H1 (cell line): ENCODE measurements around the gene LLPH. TPM values are rescaled to one million over a fixed set of nuclear protein-coding genes. Genes with fewer than 3 reads are reported as not detected.

Source experiments
- CTCF ChIA-PET: fragments of 300-600 bp; sonication (Branson Sonifier 250); formaldehyde crosslinking; loops from one replicate; lab custom pipeline; 2021; ENCODE audit not compliant: partially characterized antibody; lab: Charles Lee
- POLR2A ChIA-PET: fragments of 300-600 bp; sonication (Branson Sonifier 250); formaldehyde crosslinking; loops from one replicate; lab custom pipeline; 2021; ENCODE audit warnings: inconsistent platforms; ENCODE audit not compliant: partially characterized antibody; lab: Charles Lee
- DNase-seq, 2 experiments: peaks; one replicate each; pipeline versions ENCODE4 v3.0.0 to v3.0.0-alpha.2; 2010 to 2022; ENCODE audit warnings: low spot score in 2 of 2, low read depth in 1 of 2, mixed read lengths in 1 of 2
- FAIRE-seq: peaks from 2 replicates; lab custom pipeline; 2011; peaks lifted over from hg19 to GRCh38; lab: Jason Lieb, UNC
- H2AFZ ChIP-seq: 2 replicates; pipeline ENCODE4 v1.8.1; 2012; ENCODE audit warnings: low read length, inconsistent platforms
- H2AK5ac ChIP-seq: 2 replicates; pipeline ENCODE4 v1.6.1; 2013; ENCODE audit warnings: low read depth, low read length
- H2BK120ac ChIP-seq: replicated peaks from 2 replicates; pipeline ENCODE3; 2013; ENCODE audit warnings: low read depth, low read length, inconsistent platforms
- H2BK12ac ChIP-seq: 2 replicates; pipeline ENCODE4 v1.6.1; 2013; ENCODE audit warnings: low read depth, low read length
- H2BK15ac ChIP-seq: 2 replicates; pipeline ENCODE4 v1.6.1; 2013; ENCODE audit warnings: low read length
- H2BK20ac ChIP-seq: 2 replicates; pipeline ENCODE4 v1.6.1; 2013; ENCODE audit warnings: low read length
- H2BK5ac ChIP-seq: 2 replicates; pipeline ENCODE4 v1.6.1; 2013; ENCODE audit warnings: low read depth, low read length
- H3K14ac ChIP-seq: 2 replicates; pipeline ENCODE4 v1.6.1; 2013; ENCODE audit warnings: inconsistent platforms; ENCODE audit not compliant: insufficient read length
- H3K18ac ChIP-seq: 2 replicates; pipeline ENCODE4 v1.6.1; 2013; ENCODE audit warnings: low read length; ENCODE audit errors: extremely low read depth
- H3K23ac ChIP-seq: 2 replicates; pipeline ENCODE4 v1.6.1; 2013; ENCODE audit warnings: inconsistent platforms; ENCODE audit not compliant: insufficient read length
- H3K23me2 ChIP-seq: 2 replicates; pipeline ENCODE4 v1.6.1; 2013; ENCODE audit warnings: low read depth, low read length
- H3K27ac ChIP-seq: 2 replicates; pipeline ENCODE4 v1.6.1; 2011; ENCODE audit warnings: low read depth, low read length, inconsistent platforms
- H3K27me3 ChIP-seq, 4 experiments: replicated peaks in 1 of 4; 1 replicate in 1 of 4; 2 replicates in 3 of 4; pipeline versions ENCODE4 v1.6.1 to v1.8.1; 2011 to 2013; ENCODE audit warnings: low read length in 3 of 4, mild to moderate bottlenecking in 3 of 4, inconsistent platforms in 2 of 4, mixed read lengths in 2 of 4, moderate library complexity in 1 of 4; ENCODE audit not compliant: control insufficient read depth in 3 of 4, insufficient read depth in 3 of 4; ENCODE audit errors: extremely low read depth in 1 of 4
- H3K36me3 ChIP-seq, 4 experiments: 2 replicates each; pipeline versions ENCODE4 v1.6.1 to v1.8.1; 2011 to 2013; ENCODE audit warnings: mild to moderate bottlenecking in 4 of 4, low read length in 3 of 4, moderate library complexity in 2 of 4, control low read depth in 1 of 4, inconsistent platforms in 1 of 4; ENCODE audit not compliant: insufficient read depth in 4 of 4, control insufficient read depth in 2 of 4
- H3K4ac ChIP-seq: replicated peaks from 2 replicates; pipeline ENCODE3; 2013; ENCODE audit warnings: low read length, low read depth, mixed read lengths, inconsistent platforms; ENCODE audit not compliant: insufficient read length
- H3K4me1 ChIP-seq, 4 experiments: replicated peaks in 1 of 4; 1 replicate in 1 of 4; 2 replicates in 3 of 4; pipeline versions ENCODE4 v1.6.1 to v1.8.1; 2011 to 2013; ENCODE audit warnings: low read length in 3 of 4, inconsistent platforms in 2 of 4, mixed read lengths in 1 of 4; ENCODE audit not compliant: insufficient read depth in 4 of 4, control insufficient read depth in 3 of 4
- H3K4me2 ChIP-seq, 2 experiments: 2 replicates each; pipeline versions ENCODE4 v1.6.1 to v1.8.1; 2011 to 2013; ENCODE audit warnings: low read depth in 2 of 2, low read length in 2 of 2, control low read depth in 1 of 2, inconsistent platforms in 1 of 2, mild to moderate bottlenecking in 1 of 2; ENCODE audit not compliant: insufficient read depth in 1 of 2
- H3K4me3 ChIP-seq, 4 experiments: fragments of 200-600, 300-600 bp in 1 of 4; sonication (generic), shearing (Covaris generic), sonication (Bioruptor Twin) in 1 of 4; 2 replicates each; pipeline versions ENCODE4 v1.5.1 to v1.8.1; 2011 to 2016; ENCODE audit warnings: low read length in 4 of 4, low read depth in 3 of 4, control low read depth in 2 of 4, inconsistent platforms in 2 of 4, mild to moderate bottlenecking in 2 of 4, mixed read lengths in 1 of 4, moderate library complexity in 1 of 4; ENCODE audit not compliant: insufficient read depth in 2 of 4; ENCODE audit errors: extremely low read depth in 1 of 4
- H3K56ac ChIP-seq: replicated peaks from 2 replicates; pipeline ENCODE3; 2013; ENCODE audit warnings: low read depth, mild to moderate bottlenecking, mixed read lengths, low read length, inconsistent platforms; ENCODE audit not compliant: insufficient read length
- H3K79me1 ChIP-seq: 2 replicates; pipeline ENCODE4 v1.6.1; 2013; ENCODE audit warnings: low read depth, low read length, control low read depth
- H3K79me2 ChIP-seq, 2 experiments: 2 replicates each; pipeline versions ENCODE4 v1.6.1 to v1.8.1; 2012 to 2013; ENCODE audit warnings: low read length in 2 of 2, mild to moderate bottlenecking in 2 of 2, inconsistent platforms in 1 of 2; ENCODE audit not compliant: insufficient read depth in 2 of 2, control insufficient read depth in 1 of 2
- H3K9ac ChIP-seq, 4 experiments: replicated peaks in 1 of 4; 1 replicate in 1 of 4; 2 replicates in 3 of 4; pipeline versions ENCODE4 v1.6.1 to v1.8.1; 2011 to 2013; ENCODE audit warnings: low read depth in 3 of 4, low read length in 3 of 4, control low read depth in 2 of 4, mild to moderate bottlenecking in 2 of 4, moderate library complexity in 2 of 4, inconsistent platforms in 1 of 4; ENCODE audit errors: extremely low read depth in 1 of 4
- H3K9me3 ChIP-seq, 2 experiments: 2 replicates each; pipeline versions ENCODE4 v1.6.1 to v1.8.1; 2012 to 2013; ENCODE audit warnings: mild to moderate bottlenecking in 2 of 2, moderate library complexity in 2 of 2, control low read depth in 1 of 2, inconsistent platforms in 1 of 2, low read depth in 1 of 2, low read length in 1 of 2, mixed read lengths in 1 of 2; ENCODE audit not compliant: insufficient read depth in 2 of 2
- H4K20me1 ChIP-seq, 2 experiments: replicated peaks in 1 of 2; 2 replicates each; pipeline versions ENCODE3 to v1.8.1; 2011 to 2013; ENCODE audit warnings: inconsistent platforms in 2 of 2, low read length in 2 of 2, mild to moderate bottlenecking in 1 of 2; ENCODE audit not compliant: insufficient read depth in 2 of 2, control insufficient read depth in 1 of 2
- H4K5ac ChIP-seq: 2 replicates; pipeline ENCODE4 v1.6.1; 2013; ENCODE audit warnings: low read length, low read depth, mixed read lengths, inconsistent platforms; ENCODE audit not compliant: insufficient read length
- H4K8ac ChIP-seq: 2 replicates; pipeline ENCODE4 v1.8.0; 2013; ENCODE audit warnings: mild to moderate bottlenecking, moderate library complexity, low read length, inconsistent platforms; ENCODE audit not compliant: insufficient read depth; ENCODE audit errors: extremely low read depth
- H4K91ac ChIP-seq: replicated peaks from 2 replicates; pipeline ENCODE3; 2013; ENCODE audit warnings: low read length, mixed read lengths, inconsistent platforms; ENCODE audit not compliant: insufficient read length
- CBX8 ChIP-seq: fragments of 300-800, 300-1000 bp; sonication (generic); IDR thresholded peaks from 2 replicates; pipeline ENCODE4 v1.7.1; 2016; ENCODE audit warnings: low read depth, low read length, borderline replicate concordance
- CHD1 ChIP-seq: IDR thresholded peaks from 2 replicates; pipeline ENCODE4 v1.6.1; 2012; ENCODE audit warnings: low read depth, low read length, improper control_type of control experiment
- EGR1 ChIP-seq: IDR thresholded peaks from 2 replicates; pipeline ENCODE4 v1.6.1; 2011; ENCODE audit warnings: low read depth, low read length, borderline replicate concordance
- KDM1A ChIP-seq: fragments of 200-600, 300-600 bp; sonication (generic); IDR thresholded peaks from 2 replicates; pipeline ENCODE4 v1.7.1; 2016; ENCODE audit warnings: mild to moderate bottlenecking, low read length, borderline replicate concordance
- RXRA ChIP-seq: IDR thresholded peaks from 2 replicates; pipeline ENCODE4 v1.6.1; 2011; ENCODE audit warnings: low read depth, mild to moderate bottlenecking, low read length, moderate library complexity; ENCODE audit not compliant: insufficient read depth
- SIRT6 ChIP-seq: IDR thresholded peaks from one replicate; pipeline ENCODE4 v1.7.1; 2012; ENCODE audit warnings: low read length, inconsistent platforms
- SP1 ChIP-seq: IDR thresholded peaks from 2 replicates; pipeline ENCODE4 v1.6.1; 2011; ENCODE audit warnings: low read depth, low read length
- SP2 ChIP-seq: IDR thresholded peaks from 2 replicates; pipeline ENCODE4 v1.6.1; 2012; ENCODE audit warnings: mild to moderate bottlenecking, low read length, inconsistent platforms
- SRF ChIP-seq: IDR thresholded peaks from 2 replicates; pipeline ENCODE4 v1.6.1; 2011; ENCODE audit warnings: mild to moderate bottlenecking, low read depth, low read length, moderate library complexity
- YY1 ChIP-seq: IDR thresholded peaks from 2 replicates; pipeline ENCODE4 v1.6.1; 2011; ENCODE audit warnings: low read depth, mild to moderate bottlenecking, low read length
- WGBS, 2 experiments: shearing (Covaris generic) in 1 of 2; methylation state at CpG; one replicate each; pipeline versions ENCODE4 v1.1.6 to v1.1.7; 2013 to 2015; ENCODE audit warnings: low lambda C conversion rate in 2 of 2, mixed read lengths in 2 of 2, inconsistent platforms in 1 of 2, low coverage in 1 of 2, missing lambda C conversion rate in 1 of 2; ENCODE audit not compliant: insufficient replicate concordance in 2 of 2, insufficient coverage in 1 of 2, insufficient read length in 1 of 2; ENCODE audit errors: extremely low coverage in 1 of 2, missing lambda C conversion rate in 1 of 2; 5-methylcytosine and 5-hydroxymethylcytosine counted together
- polyA plus RNA-seq, 7 experiments: library from polyadenylated mRNA; depleted of rRNA in 3 of 7; stranded (reverse) in 5 of 7; unstranded in 2 of 7; fragments of >200 nt in 5 of 7; fragments of 200-250 nt in 2 of 7; gene quantifications; 1 replicate in 5 of 7; 2 replicates in 1 of 7; 4 replicates in 1 of 7; pipeline versions ENCODE4 v1.2.1 to v1.2.3, GENCODE V29; 2011 to 2013; ENCODE audit warnings: missing spikeins in 2 of 7, mixed read lengths in 2 of 7
- total RNA-seq: library from RNA; stranded (reverse); fragmentation: NEBNext Ultra II Directional; extraction: Animal tissue kit (Norgen Biotek cat#: 25700); gene quantifications from 2 replicates; pipeline ENCODE4 v1.2.1, GENCODE V29; 2021

The LLPH gene
- total and polyA plus RNA-seq, 2 of the 8 experiments (the other 6 are each of a cell fraction or from before 2014, with no cell fraction given): 2.3 to 31.3 TPM

GRCh38 chr12:66162701-66163100 is 32.2 kb upstream of the LLPH start:
- no peak overlapping the region for H3K27ac ChIP-seq
- no peak overlapping the region for H3K4ac ChIP-seq
- no peak overlapping the region for H2BK20ac ChIP-seq
- peaks cover 0 to 5% of the 10 kb centered on the region in 2 experiments; a peak in 2 of 4 replicates for H3K79me2 ChIP-seq
- H3K56ac ChIP-seq: no peak overlapping the region
- H2BK120ac ChIP-seq: no peak overlapping the region
- no peaks in the 10 kb centered on the region for H3K27me3 ChIP-seq
- CTCF ChIA-PET: no interaction called here
- WGBS, 2 experiments: 87% methylated on average over 2 of the region's 2 CpGs; no CpG with 5 or more reads in 1 of the 2 experiments
- no peak overlapping the region for H3K23ac ChIP-seq
- H4K8ac ChIP-seq: no peak overlapping the region
- no peak for DNase-seq
- POLR2A ChIA-PET: no interaction called here
- peaks cover 0 to 5% of the 10 kb centered on the region in 2 experiments; a peak in 2 of 4 replicates for H3K9me3 ChIP-seq
- H2BK5ac ChIP-seq: no peak overlapping the region
- no peaks in the 10 kb centered on the region for H3K79me1 ChIP-seq
- no peak overlapping the region for H4K91ac ChIP-seq
- H2AFZ ChIP-seq: no peak overlapping the region
- peaks cover 0 to 3% (median 0%) of the 10 kb centered on the region in 4 experiments; a peak in 2 of 8 replicates for H3K36me3 ChIP-seq
- H2BK15ac ChIP-seq: no peak overlapping the region
- H3K4me3 ChIP-seq: no peak overlapping the region
- H4K20me1 ChIP-seq: no peaks in the 10 kb centered on the region
- no peak overlapping the region for H2AK5ac ChIP-seq
- no peak overlapping the region for H3K14ac ChIP-seq
- no peak overlapping the region for H4K5ac ChIP-seq
- H2BK12ac ChIP-seq: no peak overlapping the region
- H3K9ac ChIP-seq: no peak overlapping the region
- no peaks in the 10 kb centered on the region for H3K4me1 ChIP-seq
- H3K18ac ChIP-seq: no peak overlapping the region
- no peak for FAIRE-seq
- TF ChIP-seq SRF: no peak
- TF ChIP-seq YY1: no peak
- no peak for TF ChIP-seq CBX8
- no peak for TF ChIP-seq EGR1
- no peak for TF ChIP-seq CHD1
- TF ChIP-seq SP2: no peak
- no peak for TF ChIP-seq SP1
- TF ChIP-seq RXRA: no peak
- TF ChIP-seq KDM1A: no peak
- no peak for TF ChIP-seq SIRT6
- H3K4me2 ChIP-seq: no peak overlapping the region
- no peaks in the 10 kb centered on the region for H3K23me2 ChIP-seq
